SHP77 treated with DMSO at 0.1 percent for 48 hours (cell line): ENCODE results near the gene NXN.
A peak's percentile ranks its signal among the peaks of the same experiment; 100 is the strongest.
"Not testable (repeated sequence)": the region's sequence is repeated elsewhere in the genome, so short reads cannot be mapped to it uniquely, and the experiment has no call there.

Source experiments
- DNase-seq: peaks from one replicate; lab custom pipeline; 2025; lab: John Stamatoyannopoulos, UW

NXN gene

DNA sequence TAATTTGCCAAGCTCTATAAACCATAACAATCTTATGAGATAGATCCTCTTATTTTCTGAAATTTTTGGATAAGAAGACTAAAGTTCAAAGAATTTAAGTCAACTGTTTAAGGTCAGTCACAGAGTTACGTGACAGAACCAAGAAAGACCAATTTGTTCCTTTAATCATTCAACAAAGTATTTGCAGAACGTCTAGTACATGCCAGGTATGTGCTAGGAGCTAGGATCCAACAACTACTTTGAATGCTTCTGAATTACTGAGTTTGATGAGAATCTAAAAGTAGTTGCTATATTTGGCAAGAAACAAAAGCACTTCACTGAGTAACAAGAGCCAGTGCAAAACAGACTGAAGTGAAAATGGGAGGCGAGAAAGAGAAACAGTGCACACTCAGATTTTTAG is 212.5 kb downstream of the NXN start:
- DNase-seq, result no peak

- DNase-seq, result no peak
Observed at GRCh38 chr17:760371-760770, 219.2 kb downstream of the NXN start.

DNA sequence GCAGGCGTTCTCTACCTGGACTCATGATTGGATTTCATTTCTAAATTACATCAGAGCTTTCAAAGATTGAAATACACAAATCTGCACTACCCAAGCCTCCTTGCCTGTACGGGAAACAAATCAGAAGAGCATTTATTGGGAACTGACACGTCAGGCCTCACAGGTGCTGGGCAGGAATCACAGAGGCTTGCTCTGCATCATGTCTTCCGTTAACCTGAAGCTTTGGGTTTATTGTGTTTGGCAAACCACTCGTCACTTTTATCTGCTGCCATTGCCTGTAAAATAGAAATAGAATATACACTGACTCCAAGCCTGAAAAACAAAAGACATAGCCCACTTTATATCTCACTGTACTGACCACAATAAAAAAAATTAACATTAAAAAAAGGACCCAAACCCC is 219.6 kb downstream of the NXN start:
- DNase-seq, result no peak

GRCh38 chr17:756010-756567 is 223.5 kb downstream of the NXN start:
- not testable (repeated sequence) for DNase-seq

GRCh38 chr17:755319-755961 is 224.1 kb downstream of the NXN start:
- DNase-seq, result not testable (repeated sequence)

- no peak for DNase-seq
Observed at GRCh38 chr17:753418-753817, 226.2 kb downstream of the NXN start.

GRCh38 chr17:752620-753219 is 226.9 kb downstream of the NXN start:
- DNase-seq, result no peak

DNA sequence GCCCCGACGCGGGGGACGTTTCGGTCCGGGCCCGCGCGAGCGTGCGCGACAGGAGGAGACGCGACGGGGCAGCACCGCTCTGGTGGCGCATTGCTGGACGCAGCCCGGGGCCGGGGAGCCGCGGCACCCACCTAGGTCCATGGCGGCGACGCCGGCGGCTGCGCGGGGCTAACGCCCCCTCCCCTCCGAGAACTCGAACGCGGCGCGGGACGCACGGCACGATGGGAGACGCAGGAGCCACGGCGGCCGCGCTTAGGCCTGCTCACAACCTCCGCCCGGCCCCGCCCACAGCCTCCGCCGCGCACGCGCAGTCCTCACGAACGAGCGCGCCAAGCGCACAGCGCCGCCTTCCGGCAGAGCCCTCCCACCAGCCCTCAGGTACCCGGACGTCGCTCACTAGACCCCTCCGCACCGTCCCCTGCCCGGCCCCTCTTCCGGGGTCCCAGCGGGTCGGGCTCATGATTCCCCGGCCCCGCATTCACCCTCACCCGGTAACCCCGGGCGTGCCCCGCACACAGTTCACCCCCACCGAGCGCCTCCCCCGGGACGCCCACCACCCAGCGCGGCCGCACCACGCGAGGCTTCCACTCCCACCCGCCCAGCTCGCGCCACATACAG is 227.5 kb downstream of the NXN start, which contains the start of gene GEMIN4:
TSS of gene GEMIN4 (minus strand) at position 263 of the 618 bp plus-strand sequence. CDS start at position 141, 122 bp downstream.
- DNase-seq, result peak; percentile 86

DNA sequence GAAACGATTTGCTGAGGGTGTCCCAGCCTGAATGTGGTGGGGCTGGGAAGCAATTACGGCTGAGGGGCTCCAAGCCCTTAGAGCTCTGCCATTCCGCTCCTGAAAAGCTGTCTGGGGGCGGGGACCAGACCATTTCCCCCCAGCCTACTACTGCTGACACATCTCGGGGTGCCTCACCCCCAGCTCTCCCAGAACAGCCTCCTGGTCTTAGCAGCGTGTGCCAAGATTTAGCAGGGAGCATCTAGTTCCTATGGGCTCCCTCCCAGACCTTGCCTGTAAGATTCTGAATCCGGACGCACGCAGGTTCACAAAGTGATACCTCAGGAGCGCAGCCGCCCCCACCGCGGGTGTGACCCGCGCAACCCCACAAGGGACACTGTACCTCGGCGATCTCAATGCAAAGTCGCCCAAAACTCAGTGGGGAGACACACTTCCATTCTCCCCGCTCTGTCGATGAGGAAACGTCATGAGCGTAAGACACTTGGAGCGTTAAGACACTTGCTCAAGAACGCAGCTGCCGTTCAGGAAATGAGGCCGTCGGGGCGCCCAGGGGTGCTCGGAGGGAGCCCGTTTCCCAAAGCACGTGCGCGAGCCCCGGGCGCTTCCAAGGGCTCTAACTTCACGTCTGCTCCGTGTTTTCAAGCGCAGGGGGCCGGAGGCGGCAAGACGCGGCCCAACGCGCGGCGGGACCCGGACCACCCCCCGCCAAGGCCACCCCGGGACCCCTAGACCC is 228.1 kb downstream of the NXN start:
- no peak for DNase-seq

GRCh38 chr17:750431-751037 is 229.0 kb downstream of the NXN start:
- DNase-seq, result no peak

GRCh38 chr17:749359-749758 is 230.2 kb downstream of the NXN start:
- not testable (repeated sequence) for DNase-seq
